NOMO-1 treated with dmso at 0.1 percent for 144 hours (cell line): Measurements from ENCODE around the gene CAMSAP1.
"Not testable (repeated sequence)": the region's sequence is repeated elsewhere in the genome, so short reads cannot be mapped to it uniquely, and the experiment has no call there.

Experiments used
- DNase-seq: peaks from one replicate; lab custom pipeline; 2025; ENCODE audit not compliant: unreplicated experiment; lab: John Stamatoyannopoulos, UW

Gene CAMSAP1

DNA sequence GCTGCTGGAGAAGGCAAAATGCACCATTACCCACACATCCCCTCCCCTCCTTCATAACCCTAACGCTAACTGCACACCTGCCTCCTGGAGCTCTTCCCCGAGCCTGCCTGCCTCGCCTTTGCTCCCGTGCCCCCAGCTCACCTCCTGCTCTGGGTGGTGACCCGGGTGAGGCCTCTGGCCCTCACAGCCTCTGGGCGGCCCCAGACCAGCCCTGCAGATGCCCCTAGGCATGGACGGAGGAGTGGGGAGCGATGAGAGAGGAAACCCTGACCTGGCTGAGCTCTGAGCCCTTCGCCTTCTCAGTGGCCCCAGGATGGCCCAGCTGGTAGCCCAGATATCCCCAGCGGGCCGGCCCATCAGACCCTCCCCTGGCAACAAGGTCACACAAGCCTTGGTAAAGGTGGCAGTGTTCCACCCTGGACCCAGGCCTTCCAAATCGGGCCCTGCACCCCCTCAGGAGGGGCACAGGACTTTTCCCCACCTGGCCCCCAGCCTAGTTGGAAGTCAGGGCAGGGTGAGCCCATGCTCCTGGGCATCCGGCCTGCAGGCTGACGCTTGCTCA lies 14.5 kb upstream of the CAMSAP1 start:
- no peak for DNase-seq

DNA sequence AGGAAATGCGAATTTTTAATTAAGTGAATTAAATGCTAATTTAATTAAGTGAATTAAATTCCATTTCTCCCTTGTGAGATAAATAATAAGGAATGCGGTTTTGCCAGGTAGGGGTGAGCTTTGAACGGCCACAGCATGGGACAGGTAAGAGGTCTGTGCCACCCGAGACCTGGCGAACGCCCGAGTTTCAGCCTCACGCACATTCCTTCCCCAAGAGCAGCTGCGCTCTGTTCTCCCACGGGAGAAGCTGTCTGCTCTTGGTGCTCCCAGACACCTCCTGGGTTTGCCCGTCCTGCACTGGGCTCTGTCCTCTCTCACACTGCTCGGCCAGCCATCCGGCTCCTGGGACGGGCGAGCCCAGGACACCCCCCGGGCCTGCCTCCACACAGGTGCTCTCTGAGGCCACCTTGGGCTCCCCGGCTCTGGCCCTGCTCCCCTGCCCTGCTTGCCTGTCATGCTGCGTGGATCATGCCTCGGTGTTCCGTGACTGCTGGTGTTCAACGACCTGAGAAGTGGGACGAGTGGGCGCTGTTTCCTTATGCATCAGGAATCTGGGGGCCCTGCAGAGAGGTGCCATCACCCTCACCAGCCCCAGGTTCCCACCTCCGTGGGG lies 13.7 kb upstream of the CAMSAP1 start:
- DNase-seq = no peak

DNA sequence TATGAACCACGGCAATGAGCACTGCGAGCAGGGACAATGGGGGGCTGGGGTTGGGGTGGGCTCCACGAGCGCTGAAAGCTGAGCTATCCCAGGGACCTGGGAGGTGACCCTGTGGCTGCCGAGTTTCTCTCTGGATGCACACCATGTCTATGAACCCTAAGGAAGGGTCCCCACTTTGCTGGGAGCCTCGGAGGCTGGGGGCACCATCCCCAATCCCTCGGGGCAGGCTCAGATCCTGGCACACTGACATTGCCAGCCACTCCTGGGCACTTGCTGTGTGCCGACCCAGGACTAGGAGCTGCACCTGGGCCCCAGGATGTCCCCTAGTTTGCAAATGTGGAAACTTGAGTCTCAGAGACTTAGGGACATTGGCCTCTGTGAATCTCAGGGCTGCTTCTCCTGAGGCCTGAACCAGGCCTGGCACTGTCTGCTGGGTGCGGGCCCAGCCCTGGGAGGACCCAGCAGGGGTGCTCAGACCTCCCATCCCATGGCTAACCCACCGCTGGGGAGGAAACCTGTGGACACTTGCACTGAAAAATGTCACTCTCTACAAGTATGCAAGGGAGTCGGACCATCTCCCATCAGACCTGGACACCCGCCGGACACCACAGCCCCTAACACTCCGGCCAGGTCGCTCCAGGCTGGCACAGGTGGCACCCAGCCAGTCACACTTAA lies 13.0 kb upstream of the CAMSAP1 start:
- DNase-seq = no peak

DNA sequence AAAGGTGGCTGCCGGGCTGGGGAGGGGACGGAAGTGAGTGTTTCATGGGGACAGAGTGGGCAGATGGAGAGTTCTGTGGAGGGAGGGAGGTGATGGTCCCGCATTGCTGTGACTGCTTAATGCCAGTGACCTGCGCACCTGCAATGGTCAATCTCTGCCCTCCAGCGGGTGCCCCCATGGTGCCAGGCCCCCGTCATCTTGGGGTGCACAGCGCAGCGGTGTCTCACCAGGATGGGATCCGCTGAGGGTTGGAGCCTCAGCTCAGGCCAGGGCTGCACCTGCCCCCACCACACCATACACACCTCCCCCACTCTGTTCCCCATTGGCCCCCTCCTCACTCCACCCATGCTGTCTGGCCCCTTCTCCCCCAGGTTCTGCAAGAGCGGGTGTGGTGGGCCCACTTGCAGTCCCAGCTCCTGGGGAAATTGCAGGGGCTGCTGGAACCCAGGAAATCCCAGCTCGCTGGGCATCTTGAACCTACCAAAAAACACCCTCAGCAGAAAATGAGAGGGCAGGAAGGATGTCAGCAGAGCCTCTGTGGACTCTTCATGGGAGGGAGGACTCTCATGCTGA lies 12.1 kb upstream of the CAMSAP1 start:
- DNase-seq = no peak

DNA sequence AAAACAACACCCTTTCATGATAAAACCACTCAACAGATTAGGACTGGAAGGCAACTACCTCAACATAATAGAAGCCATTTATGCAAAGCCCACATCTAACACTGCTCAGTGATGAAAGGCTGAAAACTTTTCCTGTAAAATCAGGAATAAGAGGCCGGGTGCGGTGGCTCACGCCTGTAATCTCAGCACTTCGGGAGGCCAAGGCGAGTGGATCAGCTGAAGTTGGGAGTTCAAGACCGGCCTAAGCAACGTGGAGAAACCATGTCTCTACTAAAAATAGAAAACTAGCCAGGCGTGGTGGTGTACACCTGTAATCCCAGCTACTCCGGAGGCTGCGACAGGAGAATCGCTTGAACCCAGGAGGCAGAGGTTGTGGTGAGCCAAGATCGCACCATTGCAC lies 8.9 kb upstream of the CAMSAP1 start:
- not testable (repeated sequence) for DNase-seq

DNA sequence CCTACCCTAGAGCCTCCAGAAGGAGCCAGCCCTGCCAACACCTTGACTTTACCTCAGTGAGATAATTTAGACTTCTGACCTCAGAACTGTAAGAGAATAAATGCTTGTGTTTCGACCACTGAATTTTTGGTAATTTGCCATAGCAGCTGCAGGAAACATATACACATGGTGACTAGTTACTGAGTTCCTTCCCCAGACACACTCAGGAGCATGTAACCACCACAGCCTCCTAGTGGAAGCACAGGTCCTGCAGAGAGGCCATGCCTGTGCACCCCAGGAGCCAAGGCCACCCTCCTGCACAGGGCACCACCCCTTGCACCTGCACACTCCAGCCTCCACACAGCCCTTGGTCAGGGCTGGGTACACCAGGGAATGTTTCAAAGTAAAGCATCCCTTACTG lies 7.6 kb upstream of the CAMSAP1 start:
- DNase-seq = no peak

DNA sequence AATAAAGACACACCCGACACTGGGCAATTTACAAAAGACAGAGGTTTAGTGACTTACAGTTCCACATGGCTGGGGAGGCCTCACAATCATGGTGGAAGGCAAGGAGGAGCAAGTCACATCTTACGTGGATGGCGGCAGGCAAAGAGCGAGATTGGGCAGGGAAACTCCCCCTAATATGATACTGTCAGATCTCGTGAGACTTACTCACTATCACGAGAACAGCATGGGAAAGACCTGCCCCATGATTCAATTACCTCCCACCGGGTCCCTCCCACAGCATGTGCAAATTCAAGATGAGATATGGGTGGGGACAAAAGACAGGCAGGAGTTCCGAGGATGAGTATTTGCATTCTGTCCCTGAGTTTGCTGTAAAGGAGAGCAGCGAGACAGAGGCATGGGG lies 3.9 kb upstream of the CAMSAP1 start:
- DNase-seq = not testable (repeated sequence)

DNA sequence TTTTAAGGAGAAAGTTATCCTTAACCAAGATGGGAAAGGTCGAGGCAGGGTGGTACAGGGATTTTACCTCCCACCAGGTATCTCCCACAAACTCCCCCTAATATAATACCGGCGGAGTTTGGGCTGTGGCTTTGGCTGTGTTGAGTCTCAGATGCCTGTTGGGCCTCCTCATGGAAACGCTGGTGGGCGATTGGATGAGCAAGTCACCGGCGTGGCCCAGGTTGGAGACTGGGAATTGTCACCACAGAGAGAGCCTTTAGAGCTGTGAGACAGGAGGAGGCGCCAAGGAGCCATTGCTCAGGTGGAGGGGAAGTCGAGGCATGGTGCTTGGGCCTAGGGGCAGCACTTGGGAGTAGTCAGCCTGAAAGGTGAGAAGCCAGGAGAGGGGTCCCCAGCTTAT lies 3.4 kb upstream of the CAMSAP1 start:
- DNase-seq = no peak

DNA sequence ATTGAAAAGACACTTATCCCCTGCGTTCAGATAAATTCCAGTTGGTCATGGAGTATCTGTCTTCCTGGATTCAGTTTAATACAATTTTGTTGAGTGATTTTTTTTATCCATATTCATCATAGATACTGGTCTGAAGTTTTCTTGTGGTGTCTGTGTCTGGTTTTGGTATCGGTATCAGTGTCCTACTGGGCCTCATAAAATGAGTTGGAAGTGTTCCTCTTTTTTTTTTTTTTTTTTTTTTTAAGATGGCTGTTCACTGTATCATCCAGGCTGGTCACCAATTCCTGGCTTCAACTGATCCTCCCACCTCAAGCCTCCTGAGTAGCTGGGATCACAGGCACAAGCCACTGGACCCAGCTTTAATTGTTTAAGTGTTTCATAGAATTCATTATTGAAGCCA lies 2.9 kb upstream of the CAMSAP1 start:
- DNase-seq = no peak

DNA sequence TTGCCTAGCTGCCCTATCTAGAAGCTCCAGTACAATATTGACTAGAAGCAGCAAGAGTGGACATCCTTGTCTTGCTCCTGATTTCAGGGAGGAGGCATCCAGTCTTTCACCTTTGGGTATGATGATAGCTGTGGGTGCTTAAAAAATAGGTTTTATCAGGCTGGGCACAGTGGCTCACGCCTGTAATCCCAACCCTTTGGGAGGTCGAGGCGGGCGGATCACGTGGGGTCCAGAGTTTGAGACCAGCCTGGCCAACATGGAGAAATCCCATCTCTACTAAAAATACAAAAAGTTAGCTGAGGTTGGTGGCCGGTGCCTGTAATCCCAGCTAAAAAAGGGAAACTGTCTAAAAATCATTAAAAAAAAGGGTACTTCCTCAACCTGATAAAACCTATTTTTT lies 2.0 kb upstream of the CAMSAP1 start:
- no peak for DNase-seq

DNA sequence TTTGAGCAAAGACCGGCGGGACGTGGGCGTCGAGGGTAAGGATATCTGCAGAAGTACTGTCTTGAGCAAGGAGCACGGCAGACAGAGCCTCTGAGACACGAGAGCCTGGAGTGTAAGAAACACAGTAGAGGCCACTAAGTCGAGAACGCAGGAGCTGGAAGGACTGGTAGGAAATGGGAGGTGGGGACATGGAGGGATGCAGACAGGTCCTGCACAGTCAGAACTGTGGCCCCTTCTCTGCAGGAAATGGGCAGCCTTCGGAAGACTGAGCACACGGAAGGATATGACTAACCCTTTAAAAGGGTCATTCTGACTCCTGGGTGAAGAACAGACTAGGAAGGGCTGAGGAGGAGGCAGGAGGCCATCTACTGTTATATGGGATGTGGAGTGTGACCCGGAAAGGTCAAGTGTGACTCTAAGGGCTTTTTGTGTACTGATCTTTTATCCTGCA lies 1.4 kb upstream of the CAMSAP1 start:
- no peak for DNase-seq

DNA sequence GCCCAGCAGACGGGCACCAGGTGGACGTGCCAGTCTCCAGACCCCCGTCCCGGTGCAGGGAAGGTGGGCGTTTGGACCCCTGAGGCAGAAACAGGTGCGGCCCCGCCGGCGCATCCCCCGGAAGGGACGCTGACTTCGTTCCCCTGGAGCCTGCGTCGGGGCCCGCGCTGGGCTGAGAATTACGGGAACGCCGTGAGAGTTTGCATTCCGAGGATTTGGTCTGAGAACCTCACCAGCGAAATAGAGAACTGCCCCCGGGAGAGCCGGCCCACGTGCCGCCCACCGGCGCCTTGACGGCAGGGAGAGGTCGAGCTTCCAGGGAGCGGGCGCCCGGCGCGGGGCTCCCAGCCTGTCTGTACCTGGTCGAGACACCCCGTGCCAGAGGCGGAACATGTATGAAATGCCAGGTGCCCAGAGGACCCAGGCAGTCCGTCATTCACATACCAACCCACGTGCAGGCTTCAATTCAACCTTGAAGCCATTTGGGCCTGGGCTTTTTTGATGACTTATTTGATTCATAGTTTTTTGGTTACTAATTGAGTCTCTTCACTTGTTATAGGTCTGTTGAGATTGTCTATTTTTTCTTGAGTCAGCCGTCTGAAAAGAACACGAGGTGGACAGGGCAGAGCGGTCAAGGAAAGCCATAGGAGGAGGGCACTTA lies 877 bp upstream of the CAMSAP1 start:
- no peak for DNase-seq

DNA sequence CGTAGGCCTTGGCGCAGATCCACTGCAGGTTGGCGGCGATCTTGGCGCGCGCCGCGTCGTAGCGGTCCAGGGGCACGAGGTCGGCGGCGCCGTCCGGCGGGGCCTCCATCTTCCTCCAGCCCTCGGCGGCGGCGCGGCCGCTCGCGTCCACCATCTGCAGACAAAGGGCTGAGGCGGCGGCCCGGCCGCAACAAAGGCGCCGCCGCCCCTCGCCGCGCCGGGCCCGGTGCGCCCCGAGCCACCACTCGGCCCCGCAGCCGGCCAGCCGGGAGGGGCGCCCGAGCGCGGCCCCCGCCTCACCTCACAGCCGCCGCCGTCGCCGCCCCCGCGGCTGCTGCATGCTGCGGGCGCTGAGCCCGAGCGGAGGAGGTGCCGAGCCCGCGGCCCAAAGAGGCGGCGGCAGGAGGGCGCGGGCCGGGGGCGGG lies 328 bp downstream of the CAMSAP1 start:
- no peak for DNase-seq

DNA sequence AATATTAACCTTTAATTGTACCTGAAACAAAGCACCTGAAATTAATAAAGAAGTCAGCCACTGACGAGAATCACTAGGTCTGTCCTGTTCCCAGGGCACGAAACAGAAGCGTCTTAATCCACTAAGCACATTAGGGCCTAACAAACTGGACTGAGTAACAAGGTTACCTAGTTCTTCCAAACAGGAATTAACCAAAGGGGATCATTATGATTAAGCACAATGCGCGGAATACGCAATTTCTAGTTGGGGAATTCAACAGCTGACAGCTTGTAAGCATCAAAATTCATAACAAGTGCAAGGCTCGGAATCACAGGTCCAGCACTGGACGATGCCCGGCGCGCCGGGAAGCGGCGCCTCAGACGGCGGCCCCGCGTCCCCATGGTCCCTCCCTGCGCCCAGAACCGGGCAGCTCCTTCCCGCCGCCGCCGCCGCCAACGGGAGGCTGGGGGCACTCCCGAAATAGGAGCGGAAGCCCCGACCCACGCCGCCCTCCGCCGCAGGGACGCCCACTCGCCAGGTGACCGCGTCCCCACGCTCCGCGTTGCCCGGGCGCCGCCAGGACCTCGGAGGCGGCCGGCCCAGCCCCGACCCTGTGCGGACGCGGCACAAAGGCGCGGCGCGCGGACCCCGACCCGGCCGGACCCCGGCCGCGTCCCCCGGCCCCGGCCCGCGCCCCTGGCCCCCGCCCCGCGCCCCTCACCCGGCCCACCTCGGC lies 898 bp downstream of the CAMSAP1 start:
- no peak for DNase-seq

DNA sequence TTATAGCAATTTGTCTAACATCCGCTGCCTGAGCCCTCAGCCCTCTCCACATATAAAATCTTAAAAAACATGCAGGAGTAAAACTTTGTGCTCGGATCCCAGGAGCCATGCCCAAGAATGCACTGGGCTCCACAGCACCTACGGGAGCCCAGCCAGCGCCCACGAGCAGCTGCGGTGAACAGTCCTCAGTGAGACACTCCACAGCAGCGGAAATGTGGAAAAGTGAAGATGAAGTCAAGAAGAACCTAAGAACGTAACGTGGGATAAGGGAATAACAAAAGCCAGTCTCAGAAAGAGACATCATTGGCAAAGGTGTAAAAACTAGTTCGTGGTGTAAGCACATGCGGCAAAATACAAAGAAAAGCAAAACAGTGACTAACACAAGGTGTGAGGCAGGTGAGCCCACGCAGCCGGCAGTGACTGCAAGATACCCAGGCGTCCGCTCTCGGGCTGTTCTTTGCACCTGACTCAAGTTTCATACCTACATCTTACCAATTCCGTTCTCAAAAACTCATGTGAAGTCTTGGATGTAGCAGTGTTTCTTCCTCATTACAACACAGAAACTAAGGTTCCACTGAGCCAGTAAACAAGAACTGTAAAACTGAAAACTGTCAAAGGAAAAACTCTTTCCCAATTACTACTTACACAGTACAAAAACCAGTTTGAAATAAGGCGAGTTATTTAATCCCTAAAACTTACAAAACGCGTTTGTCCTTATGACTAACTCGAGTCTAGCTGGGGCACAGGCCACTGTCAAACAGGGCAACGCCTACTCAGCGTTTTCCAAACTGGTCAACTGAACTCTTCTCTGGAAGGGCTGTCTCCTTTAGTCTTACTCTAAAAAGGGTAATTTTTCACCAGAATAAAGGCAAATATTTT lies 1.7 kb downstream of the CAMSAP1 start:
- no peak for DNase-seq

DNA sequence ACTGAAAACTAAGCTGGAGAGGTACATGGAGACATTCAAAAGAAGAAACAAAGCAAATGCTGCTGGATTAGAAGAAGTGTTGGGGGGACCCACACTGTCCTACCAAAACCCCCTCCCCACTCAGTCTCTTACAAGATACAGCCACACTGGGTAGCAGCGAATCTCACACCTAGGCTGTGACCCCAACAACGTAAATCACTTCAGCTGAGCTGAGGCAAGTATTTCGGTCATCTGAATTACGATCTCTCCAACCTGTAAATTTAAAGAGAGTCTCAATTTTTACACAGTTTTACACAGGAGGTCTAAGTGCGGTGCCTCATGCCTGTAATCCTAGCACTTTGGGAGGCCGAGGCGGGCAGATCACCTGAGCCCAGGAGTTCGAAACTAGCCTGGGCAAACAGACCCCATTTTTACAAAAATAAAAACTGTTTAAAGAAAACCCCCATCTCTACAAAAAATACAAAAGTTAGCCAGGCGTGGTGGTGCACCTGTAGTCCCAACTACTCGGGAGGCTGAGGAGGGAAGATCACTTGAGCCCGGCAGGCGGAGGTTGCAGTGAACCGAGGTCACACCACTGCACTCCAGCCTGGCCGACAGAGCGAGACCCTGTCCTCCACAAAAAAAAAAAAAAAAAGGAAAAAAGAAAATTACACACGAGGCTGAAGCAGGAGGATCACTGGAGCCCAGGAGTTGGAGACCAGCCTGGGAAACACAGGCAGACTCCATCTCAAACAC lies 3.4 kb downstream of the CAMSAP1 start:
- no peak for DNase-seq

DNA sequence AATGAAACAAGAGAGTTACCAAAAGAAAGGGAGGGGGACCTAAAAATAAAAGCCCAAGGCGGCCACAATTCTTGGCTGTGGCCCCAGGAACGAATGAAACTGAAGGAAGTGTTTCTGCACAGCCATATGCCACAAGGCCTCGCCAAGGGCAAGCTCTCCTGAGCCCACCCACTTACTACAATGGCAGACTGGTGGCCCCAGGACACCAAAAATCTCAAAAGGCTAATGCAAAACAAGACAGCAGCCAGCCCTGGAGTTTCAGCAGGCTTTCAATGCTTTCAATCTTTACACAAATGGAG lies 4.0 kb downstream of the CAMSAP1 start:
- DNase-seq = no peak

DNA sequence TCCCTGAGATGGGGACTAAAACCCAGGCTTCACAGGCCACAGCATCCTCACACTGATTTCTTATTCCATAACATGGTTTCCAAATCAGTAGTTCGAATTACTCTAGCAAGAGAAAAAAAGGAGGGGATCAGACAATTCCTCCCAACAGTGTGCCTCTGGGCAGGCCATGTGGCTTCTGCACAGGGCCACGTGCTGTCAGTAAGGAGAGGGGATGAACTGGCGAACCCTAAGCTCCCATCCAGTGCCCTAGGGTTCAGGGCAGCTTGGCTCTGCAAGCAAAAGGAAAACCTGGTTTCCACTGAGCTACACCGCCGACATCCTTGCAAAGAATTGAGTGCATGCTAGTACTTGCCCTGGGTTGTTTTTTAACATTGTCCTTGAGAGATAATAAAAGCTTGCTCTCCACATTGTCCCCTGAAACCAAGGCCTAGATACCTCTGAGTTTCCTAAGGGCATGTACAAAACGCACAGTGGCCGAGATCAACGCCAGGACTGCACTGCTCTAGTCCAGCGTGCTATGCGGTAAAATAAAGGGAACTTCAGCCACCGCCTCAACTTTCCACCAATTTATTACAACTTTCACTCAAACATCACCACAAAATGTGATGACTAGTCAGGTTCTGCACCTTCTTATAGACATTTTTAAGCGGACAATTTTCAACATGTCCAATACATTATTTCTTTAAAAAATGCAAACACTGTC lies 4.5 kb downstream of the CAMSAP1 start:
- no peak for DNase-seq

DNA sequence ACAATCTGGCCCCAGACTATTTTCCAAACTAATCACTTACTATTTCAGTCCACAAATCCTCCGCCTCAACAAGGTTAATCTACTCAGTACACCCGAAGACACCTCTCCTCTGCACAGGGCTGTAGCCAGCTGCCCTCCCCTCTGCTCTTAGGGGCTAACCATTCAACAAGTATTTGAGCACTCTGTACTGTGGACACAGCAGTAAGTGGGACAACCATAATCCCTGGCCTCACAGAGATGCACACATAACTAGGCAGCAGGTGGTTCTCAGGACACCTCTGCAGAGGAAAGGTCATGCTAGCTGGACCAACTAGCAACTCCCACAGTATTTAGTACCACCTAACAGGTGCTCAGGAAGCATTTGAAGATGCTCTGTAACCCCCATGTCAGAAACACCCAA lies 5.5 kb downstream of the CAMSAP1 start:
- DNase-seq = no peak
